HCT116 (cell line): ENCODE data around the gene TMEM161B.

Experiments used
- ATF3 ChIP-seq: IDR thresholded peaks from 2 replicates; pipeline ENCODE4 v1.6.1; 2012
- CBX3 ChIP-seq: IDR thresholded peaks from 2 replicates; pipeline ENCODE4 v1.6.1; 2012; ENCODE audit warnings: low read depth
- CTCF ChIP-seq, 3 experiments: fragments of 200-600 bp in 1 of 3; sonication (generic) in 1 of 3; IDR thresholded peaks in 2 of 3; conservative IDR thresholded peaks in 1 of 3; 2 replicates each; pipeline ENCODE4 v1.5.1; 2012 to 2017; ENCODE audit warnings: low read depth in 2 of 3, low read length in 2 of 3, antibody characterized with exemption in 1 of 3, borderline replicate concordance in 1 of 3, control low read depth in 1 of 3, mild to moderate bottlenecking in 1 of 3, mixed read lengths in 1 of 3, mixed run types in 1 of 3, moderate library complexity in 1 of 3; ENCODE audit not compliant: insufficient read depth in 1 of 3
- FOSL1 ChIP-seq: IDR thresholded peaks from 2 replicates; pipeline ENCODE4 v1.6.1; 2012; ENCODE audit warnings: low read depth
- JUND ChIP-seq: IDR thresholded peaks from 2 replicates; pipeline ENCODE4 v1.6.1; 2012
- MAX ChIP-seq: IDR thresholded peaks from 2 replicates; pipeline ENCODE4 v1.6.1; 2012
- POLR2A ChIP-seq: IDR thresholded peaks from 2 replicates; pipeline ENCODE4 v1.7.0; 2011; ENCODE audit warnings: borderline replicate concordance; ENCODE audit not compliant: insufficient read depth, insufficient read length; ENCODE audit errors: extremely low read depth
- POLR2AphosphoS5 ChIP-seq: IDR thresholded peaks from 2 replicates; pipeline ENCODE4 v1.6.1; 2011; ENCODE audit warnings: mild to moderate bottlenecking, low read depth, low read length, moderate library complexity
- RAD21 ChIP-seq: IDR thresholded peaks from 2 replicates; pipeline ENCODE4 v1.6.1; 2012; ENCODE audit warnings: low read depth, mild to moderate bottlenecking
- SP1 ChIP-seq: IDR thresholded peaks from 2 replicates; pipeline ENCODE4 v1.6.1; 2012; ENCODE audit warnings: low read depth
- TCF7L2 ChIP-seq: IDR thresholded peaks from 2 replicates; pipeline ENCODE4 v1.7.0; 2011; ENCODE audit warnings: borderline replicate concordance, inconsistent platforms; ENCODE audit not compliant: insufficient read depth, insufficient read length; ENCODE audit errors: extremely low read depth
- YY1 ChIP-seq: IDR thresholded peaks from 2 replicates; pipeline ENCODE4 v1.6.1; 2011; ENCODE audit warnings: low read length, low read depth, moderate library complexity, mild to moderate bottlenecking; ENCODE audit not compliant: insufficient replicate concordance; ENCODE audit errors: extremely low read depth
- ZFX ChIP-seq: fragments of 450-650 bp; IDR thresholded peaks from 2 replicates; pipeline ENCODE4 v1.6.1; 2017
- ZNF274 ChIP-seq: fragments of 200-500 bp; sonication (Bioruptor generic); IDR thresholded peaks from 2 replicates; pipeline ENCODE4 v1.6.1; 2014; ENCODE audit warnings: mild to moderate bottlenecking, low read depth, low read length, inconsistent platforms

GRCh38 chr5:88145221-88145610, 123.4 kb downstream of the TMEM161B start:
- no peak for TF ChIP-seq CTCF (IDR thresholded peaks at IDR 0.05 in 2 of 3, conservative IDR thresholded peaks at IDR 0.05 in 1 of 3; ENCODE audit: borderline replicate concordance in 1 of 3, insufficient read depth in 1 of 3, low read depth in 2 of 3, low read length in 2 of 3)
- no peak for TF ChIP-seq POLR2AphosphoS5
- no peak for TF ChIP-seq YY1
- no peak for TF ChIP-seq POLR2A
- no peak for TF ChIP-seq TCF7L2
- no peak for TF ChIP-seq ZNF274
- TF ChIP-seq JUND = no peak
- no peak for TF ChIP-seq ATF3
- no peak for TF ChIP-seq RAD21
- TF ChIP-seq CBX3 = no peak
- no peak for TF ChIP-seq MAX
- TF ChIP-seq FOSL1 = no peak
- TF ChIP-seq ZFX = no peak
- no peak for TF ChIP-seq SP1
